A673 (cell line): ENCODE measurements around the gene IPPK.

Experiments
- EZH2 ChIP-seq: fragments of 200-600 bp; sonication (generic); IDR thresholded peaks from 2 replicates; pipeline ENCODE4 v1.6.1; 2017; ENCODE audit warnings: borderline replicate concordance, low read depth, mild to moderate bottlenecking, mixed read lengths, antibody characterized with exemption, low read length; ENCODE audit not compliant: poor library complexity, severe bottlenecking
- TF ChIP-seq, protein P1 (sequence below): fragments of 300-800, 200-600 bp; sonication (generic); conservative IDR thresholded peaks from 2 replicates; pipeline ENCODE4 v1.5.1; 2017; ENCODE audit warnings: low read depth, mild to moderate bottlenecking, antibody characterized with exemption, low read length, moderate library complexity, mixed read lengths

DNA sequence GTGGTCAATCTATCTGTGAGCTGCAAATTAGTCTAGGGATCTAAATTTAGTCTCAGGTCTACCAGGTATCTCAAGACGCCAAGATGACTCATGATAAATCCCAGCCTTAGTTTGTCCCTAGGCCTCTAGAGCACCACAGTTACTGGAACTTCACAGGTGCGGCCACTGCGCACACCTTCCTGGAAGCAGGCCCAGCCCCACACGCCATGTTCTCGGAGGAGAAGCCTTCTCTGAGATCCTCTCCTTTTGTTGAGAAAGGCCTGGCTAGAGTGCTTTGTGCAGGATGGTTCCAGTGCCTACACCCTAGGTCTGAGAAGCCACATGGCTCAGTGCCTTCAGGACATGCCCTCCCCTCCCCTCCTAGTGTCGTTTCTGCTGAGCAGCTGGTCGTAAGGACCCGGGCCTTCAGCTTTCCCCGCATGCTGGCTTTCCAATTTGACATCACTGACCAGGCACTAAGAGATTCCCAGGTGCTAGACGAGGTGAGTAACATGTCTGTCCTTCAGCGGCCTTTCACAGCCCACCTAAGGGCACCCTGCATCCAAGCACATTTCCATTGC, 51.9 kb downstream of the IPPK start:
- TF ChIP-seq, protein P1, sequence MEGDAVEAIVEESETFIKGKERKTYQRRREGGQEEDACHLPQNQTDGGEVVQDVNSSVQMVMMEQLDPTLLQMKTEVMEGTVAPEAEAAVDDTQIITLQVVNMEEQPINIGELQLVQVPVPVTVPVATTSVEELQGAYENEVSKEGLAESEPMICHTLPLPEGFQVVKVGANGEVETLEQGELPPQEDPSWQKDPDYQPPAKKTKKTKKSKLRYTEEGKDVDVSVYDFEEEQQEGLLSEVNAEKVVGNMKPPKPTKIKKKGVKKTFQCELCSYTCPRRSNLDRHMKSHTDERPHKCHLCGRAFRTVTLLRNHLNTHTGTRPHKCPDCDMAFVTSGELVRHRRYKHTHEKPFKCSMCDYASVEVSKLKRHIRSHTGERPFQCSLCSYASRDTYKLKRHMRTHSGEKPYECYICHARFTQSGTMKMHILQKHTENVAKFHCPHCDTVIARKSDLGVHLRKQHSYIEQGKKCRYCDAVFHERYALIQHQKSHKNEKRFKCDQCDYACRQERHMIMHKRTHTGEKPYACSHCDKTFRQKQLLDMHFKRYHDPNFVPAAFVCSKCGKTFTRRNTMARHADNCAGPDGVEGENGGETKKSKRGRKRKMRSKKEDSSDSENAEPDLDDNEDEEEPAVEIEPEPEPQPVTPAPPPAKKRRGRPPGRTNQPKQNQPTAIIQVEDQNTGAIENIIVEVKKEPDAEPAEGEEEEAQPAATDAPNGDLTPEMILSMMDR: no peak
- no peak for TF ChIP-seq EZH2
